Transverse colon (tissue), 4 donors: ENCODE measurements around the gene TIMP3. TPM values are rescaled to one million over a fixed set of nuclear protein-coding genes. Genes with fewer than 3 reads are reported as not detected.

ENCODE experiments used
- DNase-seq: peaks from one replicate; pipeline ENCODE4 v3.0.0-alpha.2; 2019
- H3K27ac ChIP-seq, 4 donors: fragments of 200-600 bp; sonication (generic); 2 replicates each; pipeline ENCODE4 v1.5.1; 2016 to 2018; ENCODE audit warnings: inconsistent platforms in 4 of 4
- H3K27me3 ChIP-seq: fragments of 200-600 bp; sonication (generic); 2 replicates; pipeline ENCODE4 v1.5.1; 2017; ENCODE audit warnings: inconsistent platforms
- H3K36me3 ChIP-seq, 4 donors: fragments of 200-600 bp; sonication (generic); 2 replicates each; pipeline ENCODE4 v1.5.1; 2017 to 2019; ENCODE audit warnings: inconsistent platforms in 4 of 4
- H3K4me1 ChIP-seq, 4 donors: fragments of 200-600 bp; sonication (generic); 2 replicates each; pipeline ENCODE4 v1.5.1; 2017 to 2020; ENCODE audit warnings: inconsistent platforms in 4 of 4
- H3K4me3 ChIP-seq, 4 donors: fragments of 200-600 bp; sonication (generic); 1 replicate in 1 of 4; 2 replicates in 3 of 4; pipeline versions ENCODE4 v1.5.1 to v1.6.1; 2017 to 2019; ENCODE audit warnings: inconsistent platforms in 4 of 4
- H3K9me3 ChIP-seq, 2 donors: fragments of 200-600 bp; sonication (generic); 2 replicates each; pipeline ENCODE4 v1.5.1; 2017 to 2019; ENCODE audit warnings: inconsistent platforms in 2 of 2
- EP300 ChIP-seq: sonication (generic); formaldehyde crosslinking; IDR thresholded peaks from one replicate; pipeline ENCODE4 v1.6.1; 2017; ENCODE audit warnings: antibody characterized with exemption, low read depth
- POLR2A ChIP-seq: fragments of 450-650 bp; IDR thresholded peaks from one replicate; pipeline ENCODE4 v1.6.1; 2016; ENCODE audit warnings: antibody characterized with exemption, mild to moderate bottlenecking, moderate library complexity
- POLR2AphosphoS5 ChIP-seq, 3 donors: sonication (generic); formaldehyde crosslinking; IDR thresholded peaks; one replicate each; pipeline ENCODE4 v1.6.1; 2016; ENCODE audit warnings: antibody characterized with exemption in 3 of 3
- WGBS, 2 donors: methylation state at CpG; one replicate each; pipeline ENCODE4 v1.1.5; 2018; ENCODE audit warnings: low coverage in 1 of 2; 5-methylcytosine and 5-hydroxymethylcytosine counted together
- in situ Hi-C, 4 donors: fragments of 200-750 bp; cut with MboI; loops; one replicate each; pipeline versions ENCODE4 v1.15.0 to v1.15.1; 2017; ENCODE audit warnings: low sequenced_read_pairs in 3 of 4, low pct_ligation_motif_present in 1 of 4, low pct_unique_long_range_greater_than_20kb in 1 of 4
- intact Hi-C: fragments of 100-400 bp; cut with DNase I; formaldehyde crosslinking; loops from one replicate; pipeline ENCODE4 v1.15.1; 2023; ENCODE audit warnings: low total_unique reads
- total RNA-seq, 4 donors: library from RNA; depleted of rRNA; stranded (reverse); fragments of >200 nt; gene quantifications; one replicate each; pipeline ENCODE4 v1.1.0, GENCODE V29; 2016
- TF ChIP-seq, protein P1 (sequence below), 5 experiments: fragments of 200-600 bp in 3 of 5; fragments of 450-650 bp in 2 of 5; sonication (generic) in 3 of 5; IDR thresholded peaks; 1 replicate in 2 of 5; 2 replicates in 3 of 5; pipeline ENCODE4 v1.5.1; 2016 to 2017; ENCODE audit warnings: antibody characterized with exemption in 5 of 5, inconsistent platforms in 3 of 5, mild to moderate bottlenecking in 2 of 5, moderate library complexity in 1 of 5

The TIMP3 gene
- total RNA-seq, result 100 to 1,000 TPM in 1 of 4 donors, 10 to 100 TPM in 3; 49.7 to 158 (median 62.4) TPM

- Histone ChIP-seq H3K27ac (peak within 1 kb of the TSS; percentile 75 to 93 (median 85)), H3K27me3 (peaks cover 43% of the 10 kb centered on the region), H3K9me3 (no peaks in the 10 kb centered on the region), H3K4me3 (peak within 1 kb of the TSS; percentile 47 to 65 (median 60)), H3K36me3 (no peaks in the 10 kb centered on the region), H3K4me1 (peaks cover 6 to 33% (median 10%) of the 10 kb centered on the region in 4 donors)
- intact Hi-C loops (no loop called here), in situ Hi-C loops (no loop called here)
- TF ChIP-seq POLR2AphosphoS5 (IDR thresholded peaks at IDR 0.05) (peak; percentile 91 to 97 (median 96)), POLR2A (peak; percentile 80)
- TF ChIP-seq, protein P1, sequence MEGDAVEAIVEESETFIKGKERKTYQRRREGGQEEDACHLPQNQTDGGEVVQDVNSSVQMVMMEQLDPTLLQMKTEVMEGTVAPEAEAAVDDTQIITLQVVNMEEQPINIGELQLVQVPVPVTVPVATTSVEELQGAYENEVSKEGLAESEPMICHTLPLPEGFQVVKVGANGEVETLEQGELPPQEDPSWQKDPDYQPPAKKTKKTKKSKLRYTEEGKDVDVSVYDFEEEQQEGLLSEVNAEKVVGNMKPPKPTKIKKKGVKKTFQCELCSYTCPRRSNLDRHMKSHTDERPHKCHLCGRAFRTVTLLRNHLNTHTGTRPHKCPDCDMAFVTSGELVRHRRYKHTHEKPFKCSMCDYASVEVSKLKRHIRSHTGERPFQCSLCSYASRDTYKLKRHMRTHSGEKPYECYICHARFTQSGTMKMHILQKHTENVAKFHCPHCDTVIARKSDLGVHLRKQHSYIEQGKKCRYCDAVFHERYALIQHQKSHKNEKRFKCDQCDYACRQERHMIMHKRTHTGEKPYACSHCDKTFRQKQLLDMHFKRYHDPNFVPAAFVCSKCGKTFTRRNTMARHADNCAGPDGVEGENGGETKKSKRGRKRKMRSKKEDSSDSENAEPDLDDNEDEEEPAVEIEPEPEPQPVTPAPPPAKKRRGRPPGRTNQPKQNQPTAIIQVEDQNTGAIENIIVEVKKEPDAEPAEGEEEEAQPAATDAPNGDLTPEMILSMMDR (IDR thresholded peaks at IDR 0.05), result no peak
- 0% methylated on average over 14 of the region's 72 CpGs; no CpG with 5 or more reads in 1 of the 2 donors for WGBS, 2 donors
- DNase-seq, result peak; percentile 74
Observed at GRCh38 chr22:32801537-32802236, at the start of gene TIMP3. Gene TIMP3 (plus strand): TSS chr22:32801705. CDS start chr22:32802002, 297 bp downstream.

DNA sequence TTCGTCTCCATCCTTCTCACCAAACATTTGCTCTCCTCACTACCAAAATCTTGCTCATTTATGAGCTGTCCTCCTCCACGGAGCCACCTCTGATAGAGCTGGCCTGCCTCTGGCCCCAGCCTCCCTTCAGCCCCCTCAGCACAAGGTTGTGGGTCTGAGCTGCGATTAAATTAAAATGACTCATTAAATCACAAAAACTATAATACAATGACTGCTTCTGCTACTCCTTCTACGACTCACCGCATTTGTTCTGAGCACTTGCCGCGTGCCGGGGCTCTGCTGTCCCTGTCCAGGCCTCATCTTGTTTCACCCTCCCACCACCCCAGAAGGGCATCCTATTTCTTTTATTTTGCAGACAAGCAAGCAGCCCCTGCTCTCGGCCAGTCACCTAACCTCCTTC is 49.2 kb upstream of the TIMP3 start:
- DNase-seq, result no peak
- H3K4me3 ChIP-seq, result no peak overlapping the region
- H3K4me1 ChIP-seq, result peaks cover 0 to 5% (median 2%) of the 10 kb centered on the region in 4 donors
- no peaks in the 10 kb centered on the region for H3K9me3 ChIP-seq
- in situ Hi-C loops (no loop called here), intact Hi-C loops (no loop called here)
- 67 to 89% methylated on average over 2 to 9 of the region's 9 CpGs for WGBS, 2 donors
- no peak for TF ChIP-seq POLR2A
- TF ChIP-seq POLR2AphosphoS5 (IDR thresholded peaks at IDR 0.05), result no peak
- TF ChIP-seq, protein P1 (IDR thresholded peaks at IDR 0.05), result no peak
- H3K36me3 ChIP-seq, result no peaks in the 10 kb centered on the region
- no peaks in the 10 kb centered on the region for H3K27me3 ChIP-seq
- no peak overlapping the region for H3K27ac ChIP-seq

DNA sequence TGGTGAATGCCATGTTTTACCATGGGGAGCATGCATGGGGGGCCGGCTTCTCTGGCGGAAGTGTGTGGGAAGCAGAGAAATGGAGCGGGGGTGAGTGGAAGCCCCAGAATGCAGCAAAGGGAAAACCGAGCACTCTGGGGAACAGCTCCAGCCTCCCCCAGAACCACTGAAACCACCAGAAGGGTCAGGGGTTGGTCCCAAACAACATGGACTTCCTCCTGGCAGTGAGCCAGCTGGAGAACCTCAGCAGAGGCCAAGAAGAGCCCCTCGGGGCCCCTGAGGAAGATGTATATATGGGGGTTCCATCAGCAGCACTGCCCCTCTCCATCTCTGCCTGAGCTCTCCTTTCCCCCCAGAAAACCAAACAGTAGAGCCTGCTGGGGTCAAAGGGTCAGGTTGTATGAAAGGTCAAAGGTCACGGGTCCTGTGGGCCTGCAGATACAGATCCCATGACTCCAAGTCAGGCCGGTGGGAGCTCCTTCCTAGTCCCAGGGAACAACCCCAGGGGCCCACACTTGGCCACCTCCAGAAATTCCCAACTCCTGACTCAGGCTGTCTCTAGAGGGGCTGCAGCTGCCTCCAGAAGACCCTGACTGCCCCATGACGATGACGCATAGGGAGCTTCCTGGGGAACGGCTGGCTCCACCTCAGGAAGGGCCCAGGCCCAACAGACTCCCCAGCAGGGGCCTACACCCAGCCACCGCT is 48.5 kb upstream of the TIMP3 start:
- Histone ChIP-seq H3K27ac (no peak overlapping the region), H3K27me3 (no peaks in the 10 kb centered on the region), H3K9me3 (no peaks in the 10 kb centered on the region), H3K4me1 (peaks cover 0 to 5% (median 2%) of the 10 kb centered on the region in 4 donors), H3K4me3 (no peak overlapping the region), H3K36me3 (no peaks in the 10 kb centered on the region)
- TF ChIP-seq POLR2A, result no peak
- no peak for TF ChIP-seq EP300
- TF ChIP-seq, protein P1 (IDR thresholded peaks at IDR 0.05), result no peak
- TF ChIP-seq POLR2AphosphoS5 (IDR thresholded peaks at IDR 0.05), result no peak
- 60 to 66% methylated on average over 1 to 11 of the region's 11 CpGs for WGBS, 2 donors
- DNase-seq, result no peak
- in situ Hi-C loops (no loop called here), intact Hi-C loops (no loop called here)

- H3K27me3 ChIP-seq, result no peaks in the 10 kb centered on the region
- in situ Hi-C loops (no loop called here), intact Hi-C loops (no loop called here)
- H3K27ac ChIP-seq, result no peak overlapping the region
- 87% methylated on average over 6 of the region's 6 CpGs; no CpG with 5 or more reads in 1 of the 2 donors for WGBS, 2 donors
- TF ChIP-seq POLR2AphosphoS5 (IDR thresholded peaks at IDR 0.05), result no peak
- H3K4me3 ChIP-seq, result no peak overlapping the region
- no peak for DNase-seq
- H3K36me3 ChIP-seq, result no peaks in the 10 kb centered on the region
- peaks cover 0 to 5% (median 2%) of the 10 kb centered on the region in 4 donors for H3K4me1 ChIP-seq
- no peaks in the 10 kb centered on the region for H3K9me3 ChIP-seq
Observed at GRCh38 chr22:32753591-32753990, 47.9 kb upstream of the TIMP3 start.
